Calu3 (cell line): ENCODE data around the gene HEPHL1. TPM values are rescaled to one million over a fixed set of nuclear protein-coding genes. Genes with fewer than 3 reads are reported as not detected.

Source experiments
- BruUV-seq: library from RNA; stranded (reverse); fragments of 400-500 nt; replicated peaks from 2 replicates; lab custom pipeline; 2021; lab: Mats Ljungman, UMichigan
- CTCF ChIA-PET: fragments of 300-600 bp; sonication (Branson Sonifier 250); formaldehyde crosslinking; loops from one replicate; lab custom pipeline; 2022; ENCODE audit warnings: antibody characterized with exemption; lab: Charles Lee
- DNase-seq: peaks from one replicate; pipeline ENCODE4 v3.0.0; 2022
- H3K27ac Mint-ChIP-seq: one replicate; pipeline ENCODE4 v1.8.0; 2022; ENCODE audit warnings: mixed read lengths; ENCODE audit not compliant: unreplicated experiment
- H3K27me3 Mint-ChIP-seq: one replicate; pipeline ENCODE4 v1.8.0; 2022; ENCODE audit warnings: mixed read lengths; ENCODE audit not compliant: unreplicated experiment
- H3K36me3 Mint-ChIP-seq: one replicate; pipeline ENCODE4 v1.8.0; 2022; ENCODE audit warnings: mild to moderate bottlenecking, moderate library complexity, mixed read lengths; ENCODE audit not compliant: insufficient read depth, unreplicated experiment
- H3K4me1 Mint-ChIP-seq: one replicate; pipeline ENCODE4 v1.8.0; 2022; ENCODE audit warnings: mild to moderate bottlenecking, low read depth, mixed read lengths; ENCODE audit not compliant: unreplicated experiment
- H3K4me3 Mint-ChIP-seq: one replicate; pipeline ENCODE4 v1.8.0; 2022; ENCODE audit warnings: mild to moderate bottlenecking, low read depth, moderate library complexity, mixed read lengths; ENCODE audit not compliant: unreplicated experiment
- H3K9me3 Mint-ChIP-seq: one replicate; pipeline ENCODE4 v1.8.0; 2022; ENCODE audit warnings: low read depth, mixed read lengths; ENCODE audit not compliant: unreplicated experiment
- CTCF ChIP-seq: fragments of 200-600 bp; IDR thresholded peaks from one replicate; pipeline ENCODE4 v1.8.0; 2022; ENCODE audit warnings: antibody characterized with exemption; ENCODE audit not compliant: unreplicated experiment
- intact Hi-C: fragments of 100-400 bp; cut with micrococcal nuclease; formaldehyde crosslinking; loops from one replicate; pipeline ENCODE4 v1.10.0; 2022; ENCODE audit not compliant: unreplicated experiment
- total RNA-seq: library from RNA; stranded (reverse); gene quantifications from 2 replicates; pipeline ENCODE4 v1.2.3, GENCODE V29; 2022

The HEPHL1 gene
- total RNA-seq, 1 experiment from 2014 or later: not detected

GRCh38 chr11:94028436-94028835 is 7.3 kb downstream of the HEPHL1 start:
- intact Hi-C loops: no loop called here
- no peak for TF ChIP-seq CTCF
- no TSS peak for BruUV-seq
- peak; percentile 41 for DNase-seq
- H3K27me3 Mint-ChIP-seq: no peaks in the 10 kb centered on the region
- H3K36me3 Mint-ChIP-seq: no peaks in the 10 kb centered on the region
- no peaks in the 10 kb centered on the region for H3K9me3 Mint-ChIP-seq
- CTCF ChIA-PET: no interaction called here
- no peak overlapping the region for H3K27ac Mint-ChIP-seq
- no peak overlapping the region for H3K4me3 Mint-ChIP-seq
- H3K4me1 Mint-ChIP-seq: no peaks in the 10 kb centered on the region

- Mint-ChIP-seq H3K4me3 (no peak overlapping the region), H3K27me3 (no peaks in the 10 kb centered on the region), H3K36me3 (no peaks in the 10 kb centered on the region), H3K27ac (no peak overlapping the region), H3K9me3 (no peaks in the 10 kb centered on the region), H3K4me1 (no peaks in the 10 kb centered on the region)
- no peak for TF ChIP-seq CTCF
- intact Hi-C loops: no loop called here
- CTCF ChIA-PET: no interaction called here
- DNase-seq: no peak
- BruUV-seq: no TSS peak
Measured at GRCh38 chr11:94030059-94030458, 8.9 kb downstream of the HEPHL1 start.

- CTCF ChIA-PET: no interaction called here
- Mint-ChIP-seq H3K27ac (no peak overlapping the region), H3K36me3 (no peaks in the 10 kb centered on the region), H3K4me1 (no peaks in the 10 kb centered on the region), H3K27me3 (no peaks in the 10 kb centered on the region), H3K4me3 (no peak overlapping the region), H3K9me3 (no peaks in the 10 kb centered on the region)
- intact Hi-C loops: no loop called here
- no peak for DNase-seq
- no TSS peak for BruUV-seq
- TF ChIP-seq CTCF: no peak
Measured at GRCh38 chr11:94031625-94032024, 10.5 kb downstream of the HEPHL1 start.

- Mint-ChIP-seq H3K27me3 (no peaks in the 10 kb centered on the region), H3K27ac (no peak overlapping the region), H3K4me3 (no peak overlapping the region), H3K4me1 (no peaks in the 10 kb centered on the region), H3K9me3 (no peaks in the 10 kb centered on the region), H3K36me3 (no peaks in the 10 kb centered on the region)
- no peak for TF ChIP-seq CTCF
- CTCF ChIA-PET: no interaction called here
- no TSS peak for BruUV-seq
- no peak for DNase-seq
- intact Hi-C loops: no loop called here
Measured at GRCh38 chr11:94032066-94032465, 10.9 kb downstream of the HEPHL1 start.
